GM12864 (cell line): ENCODE results near the gene SRC.

ENCODE experiments used
- DNase-seq: peaks from one replicate; pipeline ENCODE4 v3.0.0-alpha.2; 2011; ENCODE audit warnings: low read depth
- H3K4me3 ChIP-seq: 2 replicates; pipeline ENCODE4 v1.5.1; 2011; ENCODE audit warnings: mild to moderate bottlenecking, low read depth, low read length, control low read depth
- TF ChIP-seq, protein P1 (sequence below): IDR thresholded peaks from 2 replicates; pipeline ENCODE4 v1.5.1; 2011; ENCODE audit warnings: low read depth, mild to moderate bottlenecking, moderate library complexity, low read length, control low read depth, inconsistent platforms; ENCODE audit errors: missing control alignments

SRC gene

DNA sequence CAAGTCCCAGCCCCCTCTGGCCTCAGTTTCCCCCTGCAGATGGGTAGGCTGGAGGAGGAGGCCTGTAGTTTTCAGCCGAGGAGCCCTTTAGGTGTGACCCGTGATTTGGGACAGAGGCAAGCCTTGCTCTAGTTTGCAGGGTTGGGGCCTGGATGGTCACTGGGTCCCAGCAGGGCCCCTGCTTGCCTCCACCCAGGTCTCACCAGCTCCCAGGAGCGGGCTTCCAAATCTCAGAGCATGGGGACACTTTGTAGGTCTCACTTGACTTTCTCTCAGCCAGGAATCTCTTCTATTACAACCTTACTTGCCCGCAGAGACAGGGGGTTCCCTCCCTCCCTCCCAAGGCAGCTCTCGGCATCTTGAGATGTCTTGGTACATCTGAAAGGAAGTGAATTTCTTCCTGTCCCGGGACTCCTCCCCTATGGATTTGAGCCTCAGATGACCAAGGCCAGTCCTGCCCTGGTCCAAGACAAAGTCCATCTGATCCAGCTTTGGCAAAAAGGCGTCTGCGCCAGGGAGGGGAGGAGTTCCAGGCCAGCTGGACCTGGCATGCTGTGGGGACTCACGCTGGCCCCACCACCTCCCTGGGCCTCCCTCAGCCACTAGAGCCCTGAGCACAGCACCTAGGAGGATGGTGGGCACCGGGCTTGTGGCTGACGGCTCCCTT, 47.4 kb downstream of the SRC start:
- H3K4me3 ChIP-seq = no peak overlapping the region
- DNase-seq = no peak
- TF ChIP-seq, protein P1, sequence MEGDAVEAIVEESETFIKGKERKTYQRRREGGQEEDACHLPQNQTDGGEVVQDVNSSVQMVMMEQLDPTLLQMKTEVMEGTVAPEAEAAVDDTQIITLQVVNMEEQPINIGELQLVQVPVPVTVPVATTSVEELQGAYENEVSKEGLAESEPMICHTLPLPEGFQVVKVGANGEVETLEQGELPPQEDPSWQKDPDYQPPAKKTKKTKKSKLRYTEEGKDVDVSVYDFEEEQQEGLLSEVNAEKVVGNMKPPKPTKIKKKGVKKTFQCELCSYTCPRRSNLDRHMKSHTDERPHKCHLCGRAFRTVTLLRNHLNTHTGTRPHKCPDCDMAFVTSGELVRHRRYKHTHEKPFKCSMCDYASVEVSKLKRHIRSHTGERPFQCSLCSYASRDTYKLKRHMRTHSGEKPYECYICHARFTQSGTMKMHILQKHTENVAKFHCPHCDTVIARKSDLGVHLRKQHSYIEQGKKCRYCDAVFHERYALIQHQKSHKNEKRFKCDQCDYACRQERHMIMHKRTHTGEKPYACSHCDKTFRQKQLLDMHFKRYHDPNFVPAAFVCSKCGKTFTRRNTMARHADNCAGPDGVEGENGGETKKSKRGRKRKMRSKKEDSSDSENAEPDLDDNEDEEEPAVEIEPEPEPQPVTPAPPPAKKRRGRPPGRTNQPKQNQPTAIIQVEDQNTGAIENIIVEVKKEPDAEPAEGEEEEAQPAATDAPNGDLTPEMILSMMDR = no peak

DNA sequence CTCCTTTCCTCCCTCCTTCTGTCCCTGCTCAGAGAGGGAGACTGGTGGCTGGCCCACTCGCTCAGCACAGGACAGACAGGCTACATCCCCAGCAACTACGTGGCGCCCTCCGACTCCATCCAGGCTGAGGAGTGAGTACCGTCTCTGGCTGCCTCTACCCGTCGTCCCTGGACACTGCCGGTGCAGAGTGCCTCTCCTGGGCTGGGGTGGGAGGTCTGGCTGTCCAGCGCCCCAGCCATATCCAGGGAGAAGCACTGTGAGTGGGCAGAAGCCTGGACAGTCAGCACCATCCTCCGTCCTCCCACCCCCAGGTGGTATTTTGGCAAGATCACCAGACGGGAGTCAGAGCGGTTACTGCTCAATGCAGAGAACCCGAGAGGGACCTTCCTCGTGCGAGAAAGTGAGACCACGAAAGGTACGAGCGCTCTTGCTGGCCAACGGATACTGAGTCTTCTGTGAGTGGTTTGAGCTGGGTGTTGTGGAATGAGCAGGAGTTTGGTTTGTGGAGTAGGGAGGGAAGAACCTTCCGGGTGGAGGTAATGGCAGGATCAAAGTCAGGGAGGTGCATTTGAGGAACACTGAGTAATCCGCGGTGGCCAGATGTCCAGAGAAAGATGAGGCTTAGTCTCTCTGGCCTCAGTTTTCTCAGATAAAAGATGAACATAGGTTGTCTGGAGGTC, 48.1 kb downstream of the SRC start:
- TF ChIP-seq, protein P1 = no peak

DNA sequence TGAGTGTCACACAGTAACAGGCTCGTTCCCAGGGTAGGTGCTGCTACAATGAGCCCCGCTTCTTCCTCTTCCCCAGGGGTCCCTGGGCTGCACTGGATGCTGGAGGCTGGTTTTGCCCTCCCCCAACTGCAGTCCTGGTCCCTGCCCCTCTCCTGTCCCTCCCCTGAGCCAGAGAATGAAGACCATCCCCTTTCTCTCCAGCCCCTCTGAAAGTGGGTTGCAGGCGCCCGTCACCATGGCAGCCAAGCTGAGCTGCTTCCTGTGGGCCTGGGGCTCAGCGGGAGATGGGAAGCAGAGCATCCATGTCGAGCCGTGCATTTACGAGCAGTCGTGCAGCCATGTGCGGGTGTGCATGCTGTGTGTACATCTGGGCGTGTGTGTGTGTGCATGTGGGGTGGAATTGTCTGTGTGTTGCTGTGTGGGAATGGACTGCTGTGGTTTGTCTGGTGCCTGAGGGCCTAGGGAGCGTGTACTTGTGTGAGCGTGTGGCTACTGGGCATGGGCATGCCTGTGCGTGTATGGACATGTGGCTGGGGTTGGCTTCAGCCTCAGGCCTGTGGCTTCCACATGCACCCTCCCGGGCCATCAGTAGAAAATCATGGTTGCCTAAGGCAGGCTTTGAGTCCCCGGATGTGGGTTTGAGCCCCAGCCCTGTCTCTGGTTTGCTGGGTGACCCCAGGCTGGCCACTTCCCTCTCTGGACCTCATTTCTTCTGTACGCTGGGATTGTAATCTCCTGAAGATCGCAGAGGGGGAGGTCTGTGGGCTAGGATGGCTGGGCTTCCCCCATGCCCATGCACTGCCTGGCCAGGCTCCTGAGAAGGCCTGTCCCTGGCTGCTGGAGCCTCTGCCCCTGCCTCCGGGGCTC, 48.8 kb downstream of the SRC start:
- DNase-seq = no peak

More for the DNA sequence above, 48.1 kb downstream of the SRC start:
- H3K4me3 ChIP-seq = no peak overlapping the region
- DNase-seq = no peak

DNA sequence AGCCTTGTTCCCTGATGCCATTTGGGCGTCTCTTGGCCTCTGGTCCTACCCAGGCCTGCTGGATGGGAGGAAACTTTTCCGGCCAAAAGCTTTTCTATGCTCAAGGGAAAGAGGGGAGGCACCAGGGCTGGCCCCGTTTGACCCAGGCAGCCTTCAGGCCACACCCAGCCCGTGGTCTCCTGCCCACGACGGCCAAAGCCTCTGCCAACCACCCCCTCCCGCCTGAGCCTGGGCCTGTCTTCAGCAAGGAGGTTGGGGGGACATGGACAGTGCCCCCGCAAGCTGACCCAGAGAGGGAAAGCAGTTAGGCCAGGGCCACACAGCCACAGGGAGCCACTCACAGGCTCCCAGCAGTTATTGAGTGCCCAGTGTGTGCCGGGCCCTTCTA, 49.5 kb downstream of the SRC start:
- TF ChIP-seq, protein P1 = no peak
- H3K4me3 ChIP-seq = no peak overlapping the region
- DNase-seq = no peak

More for the DNA sequence above, 48.8 kb downstream of the SRC start:
- TF ChIP-seq, protein P1 = no peak
- H3K4me3 ChIP-seq = no peak overlapping the region

DNA sequence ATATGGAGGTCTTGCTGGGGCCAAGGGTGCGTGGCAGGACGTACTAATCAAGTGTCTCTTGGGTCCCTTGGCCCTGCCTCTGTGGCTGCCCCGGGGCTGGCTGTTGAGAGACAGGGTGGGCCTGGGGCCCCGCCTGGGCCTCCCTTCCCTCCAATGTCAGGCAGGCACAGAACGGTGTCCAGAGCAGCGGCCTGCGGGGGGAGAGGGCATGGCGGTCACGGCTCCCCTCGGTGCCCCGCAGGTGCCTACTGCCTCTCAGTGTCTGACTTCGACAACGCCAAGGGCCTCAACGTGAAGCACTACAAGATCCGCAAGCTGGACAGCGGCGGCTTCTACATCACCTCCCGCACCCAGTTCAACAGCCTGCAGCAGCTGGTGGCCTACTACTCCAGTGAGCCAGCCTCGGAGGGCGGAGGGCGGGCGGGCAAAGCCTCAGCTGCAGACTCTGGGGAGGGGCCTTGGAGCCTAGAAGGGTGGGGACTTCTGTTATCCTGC, 50.0 kb downstream of the SRC start:
- DNase-seq = no peak
- H3K4me3 ChIP-seq = no peak overlapping the region
- TF ChIP-seq, protein P1 = no peak

DNA sequence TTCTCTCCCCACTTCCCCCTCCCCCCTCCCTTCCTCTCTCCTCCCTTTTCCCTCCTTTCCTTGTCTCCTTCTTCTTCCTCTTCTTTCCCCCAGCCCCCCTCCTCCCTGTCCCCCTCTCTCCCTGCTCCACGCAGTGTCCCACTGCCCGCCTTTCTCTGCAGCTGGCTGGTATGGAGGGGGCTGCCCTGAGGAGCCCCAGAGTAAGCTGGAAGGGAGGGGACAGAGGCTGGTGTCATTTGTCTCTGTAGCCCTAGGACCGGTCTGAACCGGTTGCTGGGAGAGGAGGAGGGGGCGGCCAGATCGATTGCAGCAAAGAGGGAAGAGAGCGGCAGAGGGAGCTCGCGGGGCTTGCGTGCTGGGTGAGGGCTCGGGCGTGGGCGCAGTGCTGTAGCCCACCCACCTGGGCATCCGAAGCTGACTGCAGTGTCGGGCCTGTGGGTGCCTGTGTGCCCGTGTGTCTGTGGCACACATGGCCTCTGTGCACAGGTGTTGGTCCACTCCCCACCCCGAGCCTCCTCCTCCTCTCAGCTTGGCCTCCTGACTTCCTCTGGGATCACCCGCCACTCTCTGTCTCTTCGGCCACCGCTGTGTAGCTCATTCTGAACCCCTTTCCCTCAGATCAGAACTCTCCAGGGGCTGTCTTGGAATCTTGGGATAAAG, 50.6 kb downstream of the SRC start:
- DNase-seq = no peak
- TF ChIP-seq, protein P1 = no peak
- H3K4me3 ChIP-seq = no peak overlapping the region
